GM12801 (cell line): ENCODE measurements around the gene ANKS6.

Source experiments
- CTCF ChIP-seq: IDR thresholded peaks from one replicate; pipeline ENCODE4 v1.5.1; 2011; ENCODE audit warnings: control low read depth; ENCODE audit not compliant: insufficient read length; ENCODE audit errors: extremely low read depth

The ANKS6 gene

GRCh38 chr9:98781588-98782383, 14.6 kb downstream of the ANKS6 start:
- no peak for TF ChIP-seq CTCF

GRCh38 chr9:98780059-98780749, 16.2 kb downstream of the ANKS6 start:
- TF ChIP-seq CTCF = no peak

- no peak for TF ChIP-seq CTCF
Measured at GRCh38 chr9:98778711-98779530, 17.4 kb downstream of the ANKS6 start.

- no peak for TF ChIP-seq CTCF
Measured at GRCh38 chr9:98778251-98778650, 18.1 kb downstream of the ANKS6 start.

- TF ChIP-seq CTCF = no peak
Measured at GRCh38 chr9:98777618-98778017, 18.7 kb downstream of the ANKS6 start.

- TF ChIP-seq CTCF = no peak
Measured at GRCh38 chr9:98775831-98776441, 20.4 kb downstream of the ANKS6 start.

GRCh38 chr9:98774746-98775145, 21.6 kb downstream of the ANKS6 start:
- TF ChIP-seq CTCF = no peak
